Smooth muscle cell (in vitro differentiated cells): ENCODE measurements around the gene LRRC58. TPM values are rescaled to one million over a fixed set of nuclear protein-coding genes. Genes with fewer than 3 reads are reported as not detected.
A peak's percentile ranks its signal among the peaks of the same experiment; 100 is the strongest.

Experiments used
- DNase-seq: peaks from one replicate; lab custom pipeline; 2025; ENCODE audit not compliant: unreplicated experiment; lab: John Stamatoyannopoulos, UW
- H2AFZ ChIP-seq: fragments of 200-600 bp; sonication (generic); 2 replicates; pipeline ENCODE4 v1.6.0; 2016; ENCODE audit warnings: antibody characterized with exemption, low read depth, mild to moderate bottlenecking
- H3F3A ChIP-seq: fragments of 200-600 bp; sonication (generic); 2 replicates; pipeline ENCODE4 v1.6.0; 2017; ENCODE audit warnings: antibody characterized with exemption, low read depth
- H3K27ac ChIP-seq: fragments of 200-600 bp; sonication (generic); 2 replicates; pipeline ENCODE4 v1.5.1; 2016; ENCODE audit warnings: low read depth, mild to moderate bottlenecking
- H3K27me3 ChIP-seq: fragments of 200-600 bp; sonication (generic); 2 replicates; pipeline ENCODE4 v1.6.1; 2016; ENCODE audit warnings: low read depth, mild to moderate bottlenecking
- H3K36me3 ChIP-seq: fragments of 200-600 bp; sonication (generic); 2 replicates; pipeline ENCODE4 v1.5.1; 2016; ENCODE audit warnings: low read depth
- H3K4me1 ChIP-seq: fragments of 200-600 bp; sonication (generic); 2 replicates; pipeline ENCODE4 v1.5.1; 2016; ENCODE audit warnings: low read depth
- H3K4me2 ChIP-seq: fragments of 200-600 bp; sonication (generic); 2 replicates; pipeline ENCODE4 v1.6.0; 2016; ENCODE audit warnings: mild to moderate bottlenecking
- H3K4me3 ChIP-seq: fragments of 200-600 bp; sonication (generic); 2 replicates; pipeline ENCODE4 v1.5.1; 2016; ENCODE audit warnings: mild to moderate bottlenecking
- H3K79me2 ChIP-seq: fragments of 200-600 bp; sonication (generic); 2 replicates; pipeline ENCODE4 v1.6.0; 2016; ENCODE audit warnings: low read depth, mild to moderate bottlenecking
- H3K9ac ChIP-seq: fragments of 200-600 bp; sonication (generic); 2 replicates; pipeline ENCODE4 v1.6.0; 2016; ENCODE audit warnings: low read depth
- H3K9me3 ChIP-seq: fragments of 200-600 bp; sonication (generic); replicated peaks from 2 replicates; pipeline ENCODE4 v1.5.1; 2016; ENCODE audit warnings: low read depth
- H4K20me1 ChIP-seq: fragments of 200-600 bp; sonication (generic); 2 replicates; pipeline ENCODE4 v1.6.0; 2016; ENCODE audit warnings: low read depth
- CTCF ChIP-seq: fragments of 200-600 bp; sonication (generic); IDR thresholded peaks from 2 replicates; pipeline ENCODE4 v1.5.1; 2017; ENCODE audit warnings: borderline replicate concordance, mild to moderate bottlenecking, antibody characterized with exemption; ENCODE audit not compliant: insufficient read depth, poor library complexity, severe bottlenecking
- WGBS: methylation state at CpG from one replicate; pipeline ENCODE4 v1.1.7; 2016; ENCODE audit warnings: low lambda C conversion rate; 5-methylcytosine and 5-hydroxymethylcytosine counted together
- polyA plus RNA-seq: library from polyadenylated mRNA; unstranded; fragments of >200 nt; fragmentation: Nextera tagmentation; extraction: Ambion mirVana; gene quantifications from 2 replicates; pipeline ENCODE4 v1.2.1, GENCODE V29; 2016
- total RNA-seq: library from RNA; depleted of rRNA; stranded (reverse); fragments of >200 nt; gene quantifications from 2 replicates; pipeline ENCODE4 v1.2.3, GENCODE V29; 2014

Gene LRRC58
- total and polyA plus RNA-seq, 2 experiments from 2014 or later = 6.4 to 20.4 TPM

- Histone ChIP-seq H3K9ac (no peak overlapping the region), H3K36me3 (no peaks in the 10 kb centered on the region), H4K20me1 (no peaks in the 10 kb centered on the region), H3K79me2 (no peaks in the 10 kb centered on the region), H3K9me3 (peaks cover 11% of the 10 kb centered on the region), H2AFZ (no peak overlapping the region), H3K4me3 (no peak overlapping the region), H3K27ac (no peak overlapping the region), H3K27me3 (no peaks in the 10 kb centered on the region), H3K4me2 (no peak overlapping the region), H3F3A (no peaks in the 10 kb centered on the region), H3K4me1 (peaks cover 2% of the 10 kb centered on the region)
- no peak for TF ChIP-seq CTCF
- 90% methylated on average over 7 of the region's 16 CpGs for WGBS
- DNase-seq = no peak
Measured at GRCh38 chr3:120289636-120290035, 59.5 kb downstream of the LRRC58 start.

- H3K9me3 ChIP-seq = no peaks in the 10 kb centered on the region
- no peak for TF ChIP-seq CTCF
- H3K36me3 ChIP-seq = no peaks in the 10 kb centered on the region
- 90% methylated on average over 2 of the region's 2 CpGs for WGBS
- no peak overlapping the region for H2AFZ ChIP-seq
- no peaks in the 10 kb centered on the region for H3F3A ChIP-seq
- H3K27ac ChIP-seq = no peak overlapping the region
- DNase-seq = no peak
- H3K4me3 ChIP-seq = no peak overlapping the region
- H3K9ac ChIP-seq = no peak overlapping the region
- no peak overlapping the region for H3K4me2 ChIP-seq
- H4K20me1 ChIP-seq = no peaks in the 10 kb centered on the region
- peaks cover 3% of the 10 kb centered on the region for H3K4me1 ChIP-seq
- H3K79me2 ChIP-seq = no peaks in the 10 kb centered on the region
- no peaks in the 10 kb centered on the region for H3K27me3 ChIP-seq
Measured at GRCh38 chr3:120286465-120286864, 62.7 kb downstream of the LRRC58 start.

- no peak for DNase-seq
- Histone ChIP-seq H3K4me3 (peak overlapping the region; percentile 56), H3K79me2 (no peaks in the 10 kb centered on the region), H3K9ac (no peak overlapping the region), H3F3A (no peaks in the 10 kb centered on the region), H3K27ac (no peak overlapping the region), H4K20me1 (no peaks in the 10 kb centered on the region), H3K36me3 (no peaks in the 10 kb centered on the region), H3K9me3 (no peaks in the 10 kb centered on the region), H3K4me1 (peaks cover 3% of the 10 kb centered on the region), H3K27me3 (no peaks in the 10 kb centered on the region), H3K4me2 (peak overlapping the region; percentile 82), H2AFZ (peak overlapping the region; percentile 95)
- 43% methylated on average over 15 of the region's 15 CpGs for WGBS
- TF ChIP-seq CTCF = no peak
Measured at GRCh38 chr3:120285508-120285841, 63.7 kb downstream of the LRRC58 start.

- DNase-seq = no peak
- Histone ChIP-seq H4K20me1 (no peaks in the 10 kb centered on the region), H3F3A (no peaks in the 10 kb centered on the region), H3K9ac (peak within 1 kb of the TSS; percentile 33), H3K27me3 (no peaks in the 10 kb centered on the region), H2AFZ (peak within 1 kb of the TSS; percentile 95), H3K36me3 (no peaks in the 10 kb centered on the region), H3K4me3 (peak within 1 kb of the TSS; percentile 56), H3K27ac (no peak within 1 kb of the TSS), H3K79me2 (no peaks in the 10 kb centered on the region), H3K9me3 (no peaks in the 10 kb centered on the region), H3K4me2 (peak within 1 kb of the TSS; percentile 82), H3K4me1 (peaks cover 3% of the 10 kb centered on the region)
- 9% methylated on average over 34 of the region's 72 CpGs for WGBS
- TF ChIP-seq CTCF = no peak
Measured at GRCh38 chr3:120284747-120285507, 64.2 kb downstream of the LRRC58 start, which contains the start of gene GPR156. Gene GPR156 (minus strand): TSS chr3:120285222. CDS start chr3:120244098, 41,124 bp downstream.
